PFSK-1 (cell line): Measurements from ENCODE around the gene ZNF765.

ENCODE experiments used
- FOXP2 ChIP-seq: optimal IDR thresholded peaks from 2 replicates; pipeline ENCODE3; 2011; ENCODE audit warnings: borderline replicate concordance, control low read depth, inconsistent platforms; ENCODE audit not compliant: insufficient read depth; ENCODE audit errors: extremely low read length, extremely low read depth
- POLR2AphosphoS5 ChIP-seq: IDR thresholded peaks from 2 replicates; pipeline ENCODE4 v1.6.1; 2012; ENCODE audit warnings: low read depth, mild to moderate bottlenecking, control low read depth, low read length, moderate library complexity
- SIN3A ChIP-seq: IDR thresholded peaks from 2 replicates; pipeline ENCODE4 v1.6.1; 2012; ENCODE audit warnings: mild to moderate bottlenecking, low read length, moderate library complexity, borderline replicate concordance; ENCODE audit not compliant: insufficient read depth
- TAF1 ChIP-seq: IDR thresholded peaks from 2 replicates; pipeline ENCODE4 v1.6.1; 2012; ENCODE audit warnings: low read length, control low read depth, borderline replicate concordance; ENCODE audit not compliant: insufficient read depth
- TF ChIP-seq, protein P1 (sequence below), 2 experiments: IDR thresholded peaks; 2 replicates each; pipeline versions ENCODE4 v1.6.1 to v1.8.0; 2011 to 2012; ENCODE audit warnings: low read depth in 2 of 2, low read length in 2 of 2, control low read depth in 1 of 2, inconsistent platforms in 1 of 2, mild to moderate bottlenecking in 1 of 2, moderate library complexity in 1 of 2; ENCODE audit not compliant: insufficient read depth in 1 of 2

The ZNF765 gene

GRCh38 chr19:53388168-53388567 lies 6.8 kb upstream of the ZNF765 start:
- no peak for TF ChIP-seq FOXP2
- TF ChIP-seq, protein P1, sequence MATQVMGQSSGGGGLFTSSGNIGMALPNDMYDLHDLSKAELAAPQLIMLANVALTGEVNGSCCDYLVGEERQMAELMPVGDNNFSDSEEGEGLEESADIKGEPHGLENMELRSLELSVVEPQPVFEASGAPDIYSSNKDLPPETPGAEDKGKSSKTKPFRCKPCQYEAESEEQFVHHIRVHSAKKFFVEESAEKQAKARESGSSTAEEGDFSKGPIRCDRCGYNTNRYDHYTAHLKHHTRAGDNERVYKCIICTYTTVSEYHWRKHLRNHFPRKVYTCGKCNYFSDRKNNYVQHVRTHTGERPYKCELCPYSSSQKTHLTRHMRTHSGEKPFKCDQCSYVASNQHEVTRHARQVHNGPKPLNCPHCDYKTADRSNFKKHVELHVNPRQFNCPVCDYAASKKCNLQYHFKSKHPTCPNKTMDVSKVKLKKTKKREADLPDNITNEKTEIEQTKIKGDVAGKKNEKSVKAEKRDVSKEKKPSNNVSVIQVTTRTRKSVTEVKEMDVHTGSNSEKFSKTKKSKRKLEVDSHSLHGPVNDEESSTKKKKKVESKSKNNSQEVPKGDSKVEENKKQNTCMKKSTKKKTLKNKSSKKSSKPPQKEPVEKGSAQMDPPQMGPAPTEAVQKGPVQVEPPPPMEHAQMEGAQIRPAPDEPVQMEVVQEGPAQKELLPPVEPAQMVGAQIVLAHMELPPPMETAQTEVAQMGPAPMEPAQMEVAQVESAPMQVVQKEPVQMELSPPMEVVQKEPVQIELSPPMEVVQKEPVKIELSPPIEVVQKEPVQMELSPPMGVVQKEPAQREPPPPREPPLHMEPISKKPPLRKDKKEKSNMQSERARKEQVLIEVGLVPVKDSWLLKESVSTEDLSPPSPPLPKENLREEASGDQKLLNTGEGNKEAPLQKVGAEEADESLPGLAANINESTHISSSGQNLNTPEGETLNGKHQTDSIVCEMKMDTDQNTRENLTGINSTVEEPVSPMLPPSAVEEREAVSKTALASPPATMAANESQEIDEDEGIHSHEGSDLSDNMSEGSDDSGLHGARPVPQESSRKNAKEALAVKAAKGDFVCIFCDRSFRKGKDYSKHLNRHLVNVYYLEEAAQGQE (IDR thresholded peaks at IDR 0.05; ENCODE audit: insufficient read depth in 1 of 2, low read depth in 2 of 2, low read length in 2 of 2), result no peak
- TF ChIP-seq SIN3A, result no peak
- TF ChIP-seq POLR2AphosphoS5, result no peak
- TF ChIP-seq TAF1, result no peak

GRCh38 chr19:53388904-53389303 lies 6.0 kb upstream of the ZNF765 start:
- TF ChIP-seq FOXP2, result no peak
- no peak for TF ChIP-seq POLR2AphosphoS5
- TF ChIP-seq, protein P1 (IDR thresholded peaks at IDR 0.05; ENCODE audit: insufficient read depth in 1 of 2, low read depth in 2 of 2, low read length in 2 of 2), result no peak
- TF ChIP-seq TAF1, result no peak
- TF ChIP-seq SIN3A, result no peak

- TF ChIP-seq POLR2AphosphoS5 (no peak), FOXP2 (no peak), SIN3A (no peak), TAF1 (no peak)
- TF ChIP-seq, protein P1 (IDR thresholded peaks at IDR 0.05; ENCODE audit: insufficient read depth in 1 of 2, low read depth in 2 of 2, low read length in 2 of 2), result no peak
These were observed 5.4 kb upstream of the ZNF765 start for GRCh38 chr19:53389571-53389970.

GRCh38 chr19:53389978-53390377 lies 5.0 kb upstream of the ZNF765 start:
- TF ChIP-seq, protein P1 (IDR thresholded peaks at IDR 0.05; ENCODE audit: insufficient read depth in 1 of 2, low read depth in 2 of 2, low read length in 2 of 2), result no peak
- TF ChIP-seq SIN3A, result no peak
- no peak for TF ChIP-seq FOXP2
- no peak for TF ChIP-seq TAF1

GRCh38 chr19:53394522-53394973 lies 401 bp upstream of the ZNF765 start:
- TF ChIP-seq SIN3A, result no peak
- TF ChIP-seq, protein P1 (IDR thresholded peaks at IDR 0.05; ENCODE audit: insufficient read depth in 1 of 2, low read depth in 2 of 2, low read length in 2 of 2), result no peak
- TF ChIP-seq FOXP2, result no peak
- no peak for TF ChIP-seq TAF1
- no peak for TF ChIP-seq POLR2AphosphoS5
